Activated B cell treated with CpG ODN at 0.5 μM for 24 hours (primary cell): ENCODE data around the gene TRO. TPM values are rescaled to one million over a fixed set of nuclear protein-coding genes. Genes with fewer than 3 reads are reported as not detected.

ENCODE experiments used
- ATAC-seq: fragments of 200-7000 bp; cut with Tn5 transposase; one replicate; pipeline ENCODE4 v1.10.0; 2021; ENCODE audit warnings: low read depth, mild to moderate bottlenecking, moderate library complexity
- CTCF ChIA-PET: fragments of 350-600 bp; sonication (Branson Sonifier 250); formaldehyde crosslinking; loops from one replicate; lab custom pipeline; 2021; ENCODE audit warnings: antibody characterized with exemption; lab: Charles Lee
- POLR2A ChIA-PET: fragments of 350-600 bp; sonication (Branson Sonifier 250); formaldehyde crosslinking; loops from one replicate; lab custom pipeline; 2021; ENCODE audit warnings: antibody characterized with exemption; lab: Charles Lee
- DNase-seq: peaks from one replicate; pipeline ENCODE4 v3.0.0; 2022
- H3K27ac Mint-ChIP-seq: one replicate; pipeline ENCODE4 v1.8.0; 2020; ENCODE audit warnings: mixed read lengths
- H3K27me3 Mint-ChIP-seq: one replicate; pipeline ENCODE4 v1.8.0; 2021; ENCODE audit warnings: mixed read lengths
- H3K36me3 Mint-ChIP-seq: one replicate; pipeline ENCODE4 v1.8.0; 2021; ENCODE audit warnings: low read depth, mixed read lengths
- H3K4me1 Mint-ChIP-seq: one replicate; pipeline ENCODE4 v1.8.0; 2021; ENCODE audit warnings: mixed read lengths
- H3K4me3 Mint-ChIP-seq: one replicate; pipeline ENCODE4 v1.8.0; 2020; ENCODE audit warnings: mild to moderate bottlenecking, mixed read lengths
- H3K9me3 Mint-ChIP-seq: one replicate; pipeline ENCODE4 v1.8.0; 2020; ENCODE audit warnings: mixed read lengths
- CTCF ChIP-seq: fragments of 200-600 bp; IDR thresholded peaks from one replicate; pipeline ENCODE4 v1.8.0; 2022; ENCODE audit warnings: antibody characterized with exemption, mild to moderate bottlenecking
- intact Hi-C: fragments of 100-400 bp; cut with micrococcal nuclease; formaldehyde crosslinking; loops from one replicate; pipeline ENCODE4 v1.15.1; 2024
- total RNA-seq: library from RNA; stranded (reverse); gene quantifications from 2 replicates; pipeline ENCODE4 v1.2.3, GENCODE V29; 2022

The TRO gene
- total RNA-seq, 1 donor from 2014 or later = 2.6 TPM

GRCh38 chrX:54935306-54935705 is 14.7 kb downstream of the TRO start:
- Mint-ChIP-seq H3K9me3 (no peaks in the 10 kb centered on the region), H3K27me3 (no peaks in the 10 kb centered on the region), H3K4me3 (no peak overlapping the region), H3K4me1 (no peaks in the 10 kb centered on the region), H3K36me3 (no peaks in the 10 kb centered on the region), H3K27ac (no peak overlapping the region)
- ATAC-seq = no peak
- intact Hi-C loops = no loop called here
- POLR2A ChIA-PET = no interaction called here
- no peak for DNase-seq
- CTCF ChIA-PET = no interaction called here
- no peak for TF ChIP-seq CTCF

GRCh38 chrX:54937416-54937815 is 16.8 kb downstream of the TRO start:
- Mint-ChIP-seq H3K4me3 (no peak overlapping the region), H3K9me3 (no peaks in the 10 kb centered on the region), H3K36me3 (no peaks in the 10 kb centered on the region), H3K4me1 (no peaks in the 10 kb centered on the region), H3K27ac (no peak overlapping the region), H3K27me3 (no peaks in the 10 kb centered on the region)
- intact Hi-C loops = no loop called here
- no peak for TF ChIP-seq CTCF
- ChIA-PET POLR2A (no interaction called here), CTCF (no interaction called here)
- DNase-seq (no peak), ATAC-seq (no peak)

- no peaks in the 10 kb centered on the region for H3K4me1 Mint-ChIP-seq
- intact Hi-C loops = no loop called here
- ChIA-PET POLR2A (no interaction called here), CTCF (no interaction called here)
- H3K27ac Mint-ChIP-seq = no peak overlapping the region
- H3K27me3 Mint-ChIP-seq = no peaks in the 10 kb centered on the region
- no peak for TF ChIP-seq CTCF
- ATAC-seq (no peak), DNase-seq (no peak)
- no peak overlapping the region for H3K4me3 Mint-ChIP-seq
- H3K9me3 Mint-ChIP-seq = no peaks in the 10 kb centered on the region
- no peaks in the 10 kb centered on the region for H3K36me3 Mint-ChIP-seq
Measured at GRCh38 chrX:54944816-54945215, 24.2 kb downstream of the TRO start.

GRCh38 chrX:54945224-54945623 is 24.6 kb downstream of the TRO start:
- no peak for ATAC-seq
- H3K27me3 Mint-ChIP-seq = no peaks in the 10 kb centered on the region
- no peak overlapping the region for H3K27ac Mint-ChIP-seq
- H3K9me3 Mint-ChIP-seq = no peaks in the 10 kb centered on the region
- ChIA-PET CTCF (no interaction called here), POLR2A (no interaction called here)
- H3K36me3 Mint-ChIP-seq = no peaks in the 10 kb centered on the region
- no peak for TF ChIP-seq CTCF
- H3K4me1 Mint-ChIP-seq = no peaks in the 10 kb centered on the region
- intact Hi-C loops = no loop called here
- H3K4me3 Mint-ChIP-seq = no peak overlapping the region
- no peak for DNase-seq

GRCh38 chrX:54950730-54951375 is 30.2 kb downstream of the TRO start:
- no peaks in the 10 kb centered on the region for H3K36me3 Mint-ChIP-seq
- ATAC-seq = no peak
- intact Hi-C loops = no loop called here

More at GRCh38 chrX:54950730-54951375, 30.2 kb downstream of the TRO start:
- Mint-ChIP-seq H3K27me3 (no peaks in the 10 kb centered on the region), H3K4me1 (no peaks in the 10 kb centered on the region), H3K27ac (no peak overlapping the region), H3K9me3 (no peaks in the 10 kb centered on the region), H3K4me3 (no peak overlapping the region)
- CTCF ChIA-PET = no interaction called here
- DNase-seq = no peak
- POLR2A ChIA-PET = no interaction called here
- no peak for TF ChIP-seq CTCF
